K562 (cell line): ENCODE results near the gene BBLN. TPM values are rescaled to one million over a fixed set of nuclear protein-coding genes. Genes with fewer than 3 reads are reported as not detected.

Source experiments
- ATF3 ChIP-seq, 2 experiments: fragments of 450-650 bp in 1 of 2; sonication (generic) in 1 of 2; formaldehyde crosslinking in 1 of 2; IDR thresholded peaks in 1 of 2; conservative IDR thresholded peaks in 1 of 2; 2 replicates each; pipeline versions ENCODE4 v1.6.1 to v1.8.1; 2016 to 2023; ENCODE audit warnings: mild to moderate bottlenecking in 2 of 2, moderate library complexity in 2 of 2, inconsistent platforms in 1 of 2, missing genetic modification reagents in 1 of 2
- ATF4 ChIP-seq: fragments of 450-650 bp; formaldehyde crosslinking; IDR thresholded peaks from 2 replicates; pipeline ENCODE4 v1.4.0; 2022; ENCODE audit warnings: mild to moderate bottlenecking, moderate library complexity
- BCLAF1 ChIP-seq, 2 experiments: fragments of 450-650 bp in 1 of 2; IDR thresholded peaks; 2 replicates each; pipeline ENCODE4 v1.6.1; 2011 to 2017; ENCODE audit warnings: low read depth in 2 of 2, antibody characterized with exemption in 1 of 2, borderline replicate concordance in 1 of 2, low read length in 1 of 2, mild to moderate bottlenecking in 1 of 2, mixed read lengths in 1 of 2; ENCODE audit not compliant: control insufficient read depth in 1 of 2
- CBFB ChIP-seq: sonication (generic); formaldehyde crosslinking; IDR thresholded peaks from 2 replicates; pipeline ENCODE4 v1.4.0; 2020; ENCODE audit warnings: mild to moderate bottlenecking, missing genetic modification reagents
- MCM7 ChIP-seq, 2 experiments: fragments of 450-650 bp; IDR thresholded peaks; 2 replicates each; pipeline ENCODE4 v1.6.1; 2016 to 2018
- NR3C1 ChIP-seq: sonication (generic); formaldehyde crosslinking; IDR thresholded peaks from 2 replicates; pipeline ENCODE4 v1.8.1; 2022; ENCODE audit warnings: missing genetic modification reagents
- POLR3A ChIP-seq: IDR thresholded peaks from 2 replicates; pipeline ENCODE4 v1.6.1; 2011; ENCODE audit warnings: borderline replicate concordance, mild to moderate bottlenecking, moderate library complexity; ENCODE audit not compliant: insufficient read length, insufficient read depth; ENCODE audit errors: extremely low read depth
- PURB ChIP-seq: sonication (generic); formaldehyde crosslinking; IDR thresholded peaks from 2 replicates; pipeline ENCODE4 v1.9.0; 2021; ENCODE audit warnings: low read depth, mild to moderate bottlenecking, missing genetic modification reagents
- RB1 ChIP-seq: fragments of 450-650 bp; IDR thresholded peaks from 2 replicates; pipeline ENCODE4 v1.6.1; 2017; ENCODE audit warnings: low read depth, mild to moderate bottlenecking
- TBP ChIP-seq: optimal IDR thresholded peaks from 2 replicates; pipeline ENCODE3; 2011; ENCODE audit warnings: low read depth, low read length, improper control_type of control experiment
- TSC22D4 ChIP-seq: fragments of 450-650 bp; IDR thresholded peaks from 2 replicates; pipeline ENCODE4 v1.6.1; 2016; ENCODE audit warnings: missing genetic modification characterization, missing biosample characterization, control low read depth
- U2AF1 ChIP-seq: fragments of 200-400 bp; formaldehyde crosslinking; optimal IDR thresholded peaks from 2 replicates; pipeline ENCODE3; 2017; ENCODE audit warnings: mild to moderate bottlenecking, low read depth, low read length, moderate library complexity
- ZBTB11 ChIP-seq, 3 experiments: fragments of 200-800 bp in 1 of 3; fragments of 250-450 bp in 1 of 3; fragments of 450-650 bp in 1 of 3; sonication (Bioruptor Pico) in 1 of 3; sonication (Bioruptor generic) in 1 of 3; formaldehyde crosslinking in 1 of 3; IDR thresholded peaks; 2 replicates each; pipeline versions ENCODE4 v1.6.1 to v1.8.0; 2016 to 2022; ENCODE audit warnings: mild to moderate bottlenecking in 2 of 3, missing genetic modification characterization in 2 of 3, missing compliant biosample characterization in 1 of 3, moderate library complexity in 1 of 3
- ZKSCAN1 ChIP-seq: fragments of 150-350 bp; IDR thresholded peaks from 2 replicates; pipeline ENCODE4 v1.6.1; 2016; ENCODE audit warnings: low read depth, low read length
- ZZZ3 ChIP-seq: fragments of 450-650 bp; IDR thresholded peaks from 2 replicates; pipeline ENCODE4 v1.6.1; 2016; ENCODE audit warnings: antibody characterized with exemption, mild to moderate bottlenecking, moderate library complexity
- polyA plus RNA-seq, 8 experiments: library from polyadenylated mRNA; depleted of rRNA in 4 of 8; stranded (reverse) in 5 of 8; unstranded in 3 of 8; fragments of >200 nt; fragmentation: Nextera tagmentation in 2 of 8; fragmentation: Illumina TruSeq in 1 of 8; extraction: Ambion mirVana in 2 of 8; extraction: Trizol in 1 of 8; gene quantifications; 2 replicates each; pipeline versions ENCODE4 v1.2.1 to v1.2.3, GENCODE V29; 2011 to 2014; ENCODE audit warnings: inconsistent platforms in 1 of 8, missing spikeins in 1 of 8
- total RNA-seq, 7 experiments: library from RNA; depleted of rRNA in 6 of 7; stranded (reverse); fragments of >200 nt in 6 of 7; fragmentation: Illumina TruSeq in 2 of 7; extraction: Trizol in 2 of 7; gene quantifications; 2 replicates each; pipeline versions ENCODE4 v1.2.1 to v1.2.3, GENCODE V29; 2011 to 2021; ENCODE audit warnings: low replicate concordance in 1 of 7

Gene BBLN
- total and polyA plus RNA-seq, 9 of the 15 experiments (the other 6 are each of a cell fraction or from before 2014, with no cell fraction given) = 4.2 to 331 (median 87.1) TPM

GRCh38 chr9:128203024-128203706, 43.1 kb downstream of the BBLN start, which contains the start of gene DNM1 (continued):
- TF ChIP-seq PURB (no peak), ZZZ3 (no peak), TSC22D4 (tag) (no peak), TBP (peak; percentile 80), CBFB (CRISPR knock-in tag) (no peak), RB1 (no peak), ATF4 (CRISPR knock-in tag) (peak; percentile 63), ZKSCAN1 (peak; percentile 57; the same call in 1 of the 2 replicates), POLR3A (no peak), NR3C1 (CRISPR knock-in tag) (no peak), BCLAF1 (IDR thresholded peaks at IDR 0.05; ENCODE audit: borderline replicate concordance in 1 of 2, control insufficient read depth in 1 of 2, low read depth in 2 of 2, low read length in 1 of 2) (no peak), MCM7 (IDR thresholded peaks at IDR 0.05) (no peak), ZBTB11 (CRISPR knock-in tag; IDR thresholded peaks at IDR 0.05) (no peak), ATF3 (IDR thresholded peaks at IDR 0.05) (no peak), ATF3 (CRISPR knock-in tag; conservative IDR thresholded peaks at IDR 0.05) (peak; percentile 73; the same call in 1 of the 2 replicates), U2AF1 (peak; percentile 80)
